K562 (cell line): ENCODE measurements around the gene CKLF. TPM values are rescaled to one million over a fixed set of nuclear protein-coding genes. Genes with fewer than 3 reads are reported as not detected.

Experiments used
- ASH1L ChIP-seq: fragments of 450-650 bp; IDR thresholded peaks from 2 replicates; pipeline ENCODE4 v1.6.1; 2018; ENCODE audit warnings: borderline replicate concordance, mild to moderate bottlenecking, low read depth; ENCODE audit not compliant: partially characterized antibody
- FOXK2 ChIP-seq, 2 experiments: fragments of 450-650 bp; IDR thresholded peaks in 1 of 2; conservative IDR thresholded peaks in 1 of 2; 2 replicates each; pipeline ENCODE4 v1.6.1; 2016; ENCODE audit warnings: low read depth in 2 of 2, mild to moderate bottlenecking in 1 of 2
- FUS ChIP-seq: fragments of 200-400 bp; formaldehyde crosslinking; optimal IDR thresholded peaks from 2 replicates; pipeline ENCODE3; 2017; ENCODE audit warnings: low read depth, low read length
- ID3 ChIP-seq, 2 experiments: fragments of 250-450 bp in 1 of 2; fragments of 450-650 bp in 1 of 2; sonication (Bioruptor Pico) in 1 of 2; IDR thresholded peaks; 2 replicates each; pipeline versions ENCODE4 v1.6.1 to v1.8.0; 2016 to 2021; ENCODE audit warnings: mild to moderate bottlenecking in 2 of 2, moderate library complexity in 2 of 2, missing compliant biosample characterization in 1 of 2, missing genetic modification characterization in 1 of 2
- JUN ChIP-seq, 2 experiments: sonication (generic) in 1 of 2; formaldehyde crosslinking in 1 of 2; IDR thresholded peaks; 2 replicates each; pipeline versions ENCODE4 v1.6.1 to v1.8.0; 2012 to 2022; ENCODE audit warnings: borderline replicate concordance in 2 of 2, mild to moderate bottlenecking in 2 of 2, improper control_type of control experiment in 1 of 2, low read depth in 1 of 2, low read length in 1 of 2, missing genetic modification reagents in 1 of 2
- PCBP1 ChIP-seq: fragments of 200-400 bp; formaldehyde crosslinking; IDR thresholded peaks from 2 replicates; pipeline ENCODE4 v1.6.1; 2018; ENCODE audit warnings: mild to moderate bottlenecking, low read depth, low read length; ENCODE audit not compliant: poor library complexity, severe bottlenecking
- polyA plus RNA-seq, 8 experiments: library from polyadenylated mRNA; depleted of rRNA in 4 of 8; stranded (reverse) in 5 of 8; unstranded in 3 of 8; fragments of >200 nt; fragmentation: Nextera tagmentation in 2 of 8; fragmentation: Illumina TruSeq in 1 of 8; extraction: Ambion mirVana in 2 of 8; extraction: Trizol in 1 of 8; gene quantifications; 2 replicates each; pipeline versions ENCODE4 v1.2.1 to v1.2.3, GENCODE V29; 2011 to 2014; ENCODE audit warnings: inconsistent platforms in 1 of 8, missing spikeins in 1 of 8
- total RNA-seq, 7 experiments: library from RNA; depleted of rRNA in 6 of 7; stranded (reverse); fragments of >200 nt in 6 of 7; fragmentation: Illumina TruSeq in 2 of 7; extraction: Trizol in 2 of 7; gene quantifications; 2 replicates each; pipeline versions ENCODE4 v1.2.1 to v1.2.3, GENCODE V29; 2011 to 2021; ENCODE audit warnings: low replicate concordance in 1 of 7
- TF ChIP-seq, protein P1 (sequence below): fragments of 450-650 bp; formaldehyde crosslinking; IDR thresholded peaks from 2 replicates; pipeline ENCODE4 v1.4.0; 2020; ENCODE audit warnings: mild to moderate bottlenecking, moderate library complexity

Gene CKLF
- total and polyA plus RNA-seq, 9 of the 15 experiments (the other 6 are each of a cell fraction or from before 2014, with no cell fraction given) = 84.8 to 322 (median 118) TPM

GRCh38 chr16:66516808-66517585 is 35.4 kb upstream of the CKLF start (continued):
- TF ChIP-seq ID3 (CRISPR knock-in tag; IDR thresholded peaks at IDR 0.05) = no peak
- TF ChIP-seq ID3 (tag; IDR thresholded peaks at IDR 0.05) = 0 out of 2 replicates have a peak, but pooled peaks have one; percentile 76
- TF ChIP-seq ASH1L = no peak
- TF ChIP-seq, protein P1, sequence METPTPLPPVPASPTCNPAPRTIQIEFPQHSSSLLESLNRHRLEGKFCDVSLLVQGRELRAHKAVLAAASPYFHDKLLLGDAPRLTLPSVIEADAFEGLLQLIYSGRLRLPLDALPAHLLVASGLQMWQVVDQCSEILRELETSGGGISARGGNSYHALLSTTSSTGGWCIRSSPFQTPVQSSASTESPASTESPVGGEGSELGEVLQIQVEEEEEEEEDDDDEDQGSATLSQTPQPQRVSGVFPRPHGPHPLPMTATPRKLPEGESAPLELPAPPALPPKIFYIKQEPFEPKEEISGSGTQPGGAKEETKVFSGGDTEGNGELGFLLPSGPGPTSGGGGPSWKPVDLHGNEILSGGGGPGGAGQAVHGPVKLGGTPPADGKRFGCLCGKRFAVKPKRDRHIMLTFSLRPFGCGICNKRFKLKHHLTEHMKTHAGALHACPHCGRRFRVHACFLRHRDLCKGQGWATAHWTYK (CRISPR knock-in tag) = 0 out of 2 replicates have a peak, but pooled peaks have one; percentile 50
- no peak for TF ChIP-seq FUS
- peak; percentile 90 to 92 for TF ChIP-seq FOXK2 (conservative IDR thresholded peaks at IDR 0.05 in 1 of 2, IDR thresholded peaks at IDR 0.05 in 1 of 2; ENCODE audit: low read depth in 2 of 2)
- TF ChIP-seq PCBP1 = no peak
- TF ChIP-seq JUN (IDR thresholded peaks at IDR 0.05; ENCODE audit: borderline replicate concordance, low read depth, low read length) = peak; percentile 97
- TF ChIP-seq JUN (CRISPR knock-in tag; IDR thresholded peaks at IDR 0.05; ENCODE audit: borderline replicate concordance) = no peak
